DMS 273 (cell line): Measurements from ENCODE around the gene STAC3.

Experiments used
- DNase-seq: peaks from one replicate; lab custom pipeline; 2025; ENCODE audit not compliant: unreplicated experiment; lab: John Stamatoyannopoulos, UW

STAC3 gene

DNA sequence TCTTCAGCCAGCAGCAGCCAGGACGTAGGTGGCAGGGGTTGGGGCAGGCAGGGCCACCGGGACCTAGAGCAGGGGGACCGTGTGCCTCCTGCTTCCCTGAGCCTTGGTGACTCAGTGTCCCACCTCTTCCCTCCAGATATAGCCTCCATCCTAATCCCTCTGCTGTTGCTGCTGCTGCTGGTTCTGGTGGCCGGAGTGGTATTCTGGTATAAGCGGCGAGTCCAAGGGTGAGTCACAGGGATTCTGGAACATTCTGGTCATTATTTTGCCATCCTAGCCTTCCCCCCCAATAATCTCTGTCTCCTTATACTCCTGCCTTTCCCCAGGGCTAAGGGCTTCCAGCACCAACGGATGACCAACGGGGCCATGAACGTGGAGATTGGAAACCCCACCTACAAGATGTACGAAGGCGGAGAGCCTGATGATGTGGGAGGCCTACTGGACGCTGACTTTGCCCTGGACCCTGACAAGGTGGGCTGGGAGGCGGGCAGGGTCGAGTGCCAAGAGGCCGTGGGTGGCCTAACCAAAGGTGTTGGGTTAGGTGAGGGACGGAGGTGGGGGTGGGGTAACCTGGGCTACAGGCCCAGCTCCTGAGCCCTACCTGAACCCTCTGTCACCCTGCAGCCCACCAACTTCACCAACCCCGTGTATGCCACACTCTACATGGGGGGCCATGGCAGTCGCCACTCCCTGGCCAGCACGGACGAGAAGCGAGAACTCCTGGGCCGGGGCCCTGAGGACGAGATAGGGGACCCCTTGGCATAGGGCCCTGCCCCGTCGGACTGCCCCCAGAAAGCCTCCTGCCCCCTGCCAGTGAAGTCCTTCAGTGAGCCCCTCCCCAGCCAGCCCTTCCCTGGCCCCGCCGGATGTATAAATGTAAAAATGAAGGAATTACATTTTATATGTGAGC lies 38.9 kb downstream of the STAC3 start:
- no peak for DNase-seq

- DNase-seq: peak; percentile 53
Observed at GRCh38 chr12:57210926-57211692, 39.9 kb downstream of the STAC3 start.

- no peak for DNase-seq
Observed at GRCh38 chr12:57210461-57210860, 40.5 kb downstream of the STAC3 start.

- DNase-seq: no peak
Observed at GRCh38 chr12:57209916-57210315, 41.1 kb downstream of the STAC3 start.

DNA sequence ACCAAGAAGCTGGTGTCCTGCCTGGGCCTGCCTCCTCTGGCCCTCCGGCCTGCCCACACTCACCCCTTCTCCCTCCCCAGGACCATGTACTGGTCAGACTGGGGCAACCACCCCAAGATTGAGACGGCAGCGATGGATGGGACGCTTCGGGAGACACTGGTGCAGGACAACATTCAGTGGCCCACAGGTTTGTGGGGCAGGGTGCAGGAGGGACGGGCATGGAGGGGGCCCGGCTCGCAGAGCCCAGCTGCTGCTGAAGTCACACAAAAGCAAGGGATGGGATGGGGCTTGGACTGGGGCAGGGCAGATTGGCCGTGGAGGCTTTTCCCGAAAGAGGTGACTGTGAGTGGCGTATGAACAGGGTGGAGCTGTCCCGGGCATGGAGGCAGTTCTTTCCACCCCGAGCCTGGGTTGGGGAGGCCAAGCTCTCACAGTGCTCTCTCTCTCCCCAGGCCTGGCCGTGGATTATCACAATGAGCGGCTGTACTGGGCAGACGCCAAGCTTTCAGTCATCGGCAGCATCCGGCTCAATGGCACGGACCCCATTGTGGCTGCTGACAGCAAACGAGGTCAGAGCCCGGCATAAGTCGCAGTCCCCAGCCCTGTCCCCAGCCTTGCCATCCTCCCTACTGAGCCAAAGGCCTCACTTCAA lies 42.2 kb downstream of the STAC3 start:
- no peak for DNase-seq

DNA sequence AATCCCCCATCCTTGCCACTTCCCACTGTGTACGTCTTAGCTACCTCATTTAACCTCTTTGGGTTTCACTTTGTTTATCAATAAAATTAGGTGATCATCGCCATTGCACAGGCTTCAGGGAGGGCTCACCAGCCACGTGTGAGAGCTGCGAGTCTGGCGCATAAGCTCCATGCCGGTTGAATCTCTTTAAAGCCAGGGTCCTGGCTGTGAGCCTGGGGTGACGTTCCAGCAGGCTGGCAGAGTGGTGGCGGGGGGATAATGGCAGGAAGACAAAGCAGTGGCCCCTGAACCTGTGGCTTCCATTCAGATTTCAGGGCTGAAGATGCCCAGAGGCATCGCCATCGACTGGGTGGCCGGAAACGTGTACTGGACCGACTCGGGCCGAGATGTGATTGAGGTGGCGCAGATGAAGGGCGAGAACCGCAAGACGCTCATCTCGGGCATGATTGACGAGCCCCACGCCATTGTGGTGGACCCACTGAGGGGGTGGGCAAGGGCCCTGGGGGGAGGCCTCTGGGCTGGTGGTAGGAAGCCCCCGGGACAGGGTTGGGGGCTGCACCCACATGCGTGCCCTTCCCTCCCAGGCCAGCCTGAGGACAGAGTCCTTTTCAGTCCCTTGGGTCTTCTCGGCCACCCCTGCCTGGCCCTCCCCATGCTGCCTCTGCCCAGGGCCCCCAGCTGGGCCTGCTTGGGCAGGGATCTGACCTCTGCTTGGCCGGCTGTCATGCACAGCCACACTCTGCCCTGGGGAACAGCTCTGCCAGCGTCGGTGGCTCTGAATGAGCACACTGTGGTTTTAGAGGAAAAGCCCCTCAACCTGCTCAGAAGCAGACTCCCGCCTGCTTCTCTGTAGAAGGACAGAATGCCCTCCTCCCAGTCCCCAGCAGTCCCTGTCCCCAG lies 43.0 kb downstream of the STAC3 start:
- DNase-seq: no peak

GRCh38 chr12:57205931-57206330 lies 45.1 kb downstream of the STAC3 start:
- DNase-seq: no peak

DNA sequence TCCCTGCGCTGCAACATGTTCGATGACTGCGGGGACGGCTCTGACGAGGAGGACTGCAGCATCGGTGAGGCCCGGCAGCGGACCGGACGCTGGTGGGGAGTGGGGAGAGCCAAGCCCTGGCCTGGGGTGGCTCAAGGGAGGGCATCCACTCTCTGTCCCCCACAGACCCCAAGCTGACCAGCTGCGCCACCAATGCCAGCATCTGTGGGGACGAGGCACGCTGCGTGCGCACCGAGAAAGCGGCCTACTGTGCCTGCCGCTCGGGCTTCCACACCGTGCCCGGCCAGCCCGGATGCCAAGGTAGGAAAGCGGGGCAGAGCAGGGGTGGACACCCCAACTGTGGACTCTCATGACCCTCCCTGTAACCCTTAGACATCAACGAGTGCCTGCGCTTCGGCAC lies 45.8 kb downstream of the STAC3 start:
- no peak for DNase-seq

DNA sequence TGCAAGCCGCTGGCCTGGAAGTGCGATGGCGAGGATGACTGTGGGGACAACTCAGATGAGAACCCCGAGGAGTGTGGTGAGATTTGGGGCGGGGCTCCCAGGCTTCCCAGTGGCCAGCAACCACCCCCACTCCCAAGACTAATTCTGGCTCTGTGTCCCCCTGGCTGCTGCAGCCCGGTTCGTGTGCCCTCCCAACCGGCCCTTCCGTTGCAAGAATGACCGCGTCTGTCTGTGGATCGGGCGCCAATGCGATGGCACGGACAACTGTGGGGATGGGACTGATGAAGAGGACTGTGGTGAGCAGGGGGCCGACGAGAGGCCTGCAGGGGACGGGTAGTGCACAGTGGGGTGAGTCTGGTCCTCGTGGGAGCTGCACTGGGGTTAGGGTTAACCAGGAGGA lies 46.5 kb downstream of the STAC3 start:
- DNase-seq: no peak

GRCh38 chr12:57203791-57204190 lies 47.2 kb downstream of the STAC3 start:
- no peak for DNase-seq

GRCh38 chr12:57203201-57203600 lies 47.8 kb downstream of the STAC3 start:
- DNase-seq: no peak

GRCh38 chr12:57202321-57202720 lies 48.7 kb downstream of the STAC3 start:
- DNase-seq: no peak

DNA sequence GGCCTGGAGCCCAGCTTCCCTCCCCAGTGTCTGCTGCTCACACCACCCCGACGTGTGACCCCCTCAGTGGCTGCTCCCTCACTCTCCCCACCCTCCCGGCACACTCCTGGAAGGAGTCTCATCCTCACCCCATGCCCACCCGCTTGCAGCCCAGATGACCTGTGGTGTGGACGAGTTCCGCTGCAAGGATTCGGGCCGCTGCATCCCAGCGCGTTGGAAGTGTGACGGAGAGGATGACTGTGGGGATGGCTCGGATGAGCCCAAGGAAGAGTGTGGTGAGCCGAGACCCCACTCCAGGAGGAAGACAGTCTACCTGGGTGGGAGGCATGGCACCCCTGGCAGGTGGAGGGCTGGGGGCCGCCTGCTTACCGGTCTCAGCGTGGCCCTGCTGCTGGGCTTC lies 49.4 kb downstream of the STAC3 start:
- no peak for DNase-seq

- DNase-seq: no peak
Observed at GRCh38 chr12:57201219-57201618, 49.8 kb downstream of the STAC3 start.

- no peak for DNase-seq
Observed at GRCh38 chr12:57200497-57200896, 50.5 kb downstream of the STAC3 start.

DNA sequence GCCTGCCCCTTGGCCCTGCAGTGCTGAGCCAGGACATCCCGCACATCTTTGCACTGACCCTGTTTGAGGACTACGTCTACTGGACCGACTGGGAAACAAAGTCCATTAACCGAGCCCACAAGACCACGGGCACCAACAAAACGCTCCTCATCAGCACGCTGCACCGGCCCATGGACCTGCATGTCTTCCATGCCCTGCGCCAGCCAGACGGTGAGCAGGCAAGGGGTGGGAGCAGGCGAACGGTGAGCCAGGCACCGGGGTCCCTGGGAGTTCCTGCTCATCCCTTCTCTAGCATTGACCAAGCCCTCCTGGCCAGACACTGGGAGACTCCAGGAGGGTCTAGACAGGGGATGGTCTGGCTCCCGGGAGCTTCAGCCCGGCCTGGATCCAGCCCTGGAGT lies 51.8 kb downstream of the STAC3 start:
- DNase-seq: no peak

DNA sequence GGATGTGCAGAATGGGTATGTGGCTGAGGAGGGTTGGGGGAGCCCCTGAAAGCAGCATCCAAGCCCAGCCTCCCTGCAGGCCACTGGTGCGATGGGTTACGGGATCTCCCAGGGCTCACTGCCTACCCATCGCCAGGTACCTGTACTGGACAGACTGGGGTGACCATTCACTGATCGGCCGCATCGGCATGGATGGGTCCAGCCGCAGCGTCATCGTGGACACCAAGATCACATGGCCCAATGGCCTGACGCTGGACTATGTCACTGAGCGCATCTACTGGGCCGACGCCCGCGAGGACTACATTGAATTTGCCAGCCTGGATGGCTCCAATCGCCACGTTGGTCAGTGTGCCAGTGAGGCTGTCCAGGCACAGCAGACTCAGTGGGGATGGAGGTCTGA lies 52.7 kb downstream of the STAC3 start:
- DNase-seq: no peak

DNA sequence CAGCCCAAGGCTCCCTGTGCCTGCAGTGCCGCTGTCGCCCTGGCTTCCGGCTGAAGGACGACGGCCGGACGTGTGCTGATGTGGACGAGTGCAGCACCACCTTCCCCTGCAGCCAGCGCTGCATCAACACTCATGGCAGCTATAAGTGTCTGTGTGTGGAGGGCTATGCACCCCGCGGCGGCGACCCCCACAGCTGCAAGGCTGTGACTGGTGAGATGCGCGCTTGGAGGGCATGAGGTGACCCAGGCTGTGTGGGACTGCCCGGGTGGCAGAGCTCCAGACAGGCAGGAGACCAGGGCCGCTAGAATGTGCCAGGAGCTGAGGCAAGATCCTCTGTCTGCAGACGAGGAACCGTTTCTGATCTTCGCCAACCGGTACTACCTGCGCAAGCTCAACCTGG lies 54.0 kb downstream of the STAC3 start:
- DNase-seq: no peak

DNA sequence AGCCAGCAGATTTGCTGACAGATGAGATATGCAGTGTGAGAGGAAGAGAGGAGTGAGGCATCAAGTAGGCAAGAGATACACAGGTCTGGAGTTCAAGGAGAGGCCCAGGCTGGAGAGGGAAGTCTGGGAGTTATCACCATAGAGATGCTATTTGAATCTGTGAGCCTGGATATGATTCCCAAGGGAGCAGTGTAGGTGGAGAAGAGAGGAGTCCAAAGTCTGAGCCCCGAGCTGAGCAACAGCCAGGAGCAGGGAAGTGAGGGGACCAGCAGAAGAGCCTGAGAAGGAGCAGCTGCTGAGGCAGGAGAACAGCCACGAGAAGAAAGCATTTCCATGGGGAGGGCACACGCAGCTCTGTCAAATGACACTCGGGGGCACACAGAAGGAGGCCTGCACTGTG lies 54.5 kb downstream of the STAC3 start:
- no peak for DNase-seq

GRCh38 chr12:57195611-57196371 lies 55.2 kb downstream of the STAC3 start:
- DNase-seq: no peak
